Astrocyte of the hippocampus (primary cell): ENCODE data around the gene TBX10.
"Not testable (repeated sequence)": the region's sequence is repeated elsewhere in the genome, so short reads cannot be mapped to it uniquely, and the experiment has no call there.

Source experiments
- DNase-seq: peaks from one replicate; pipeline ENCODE4 v3.0.0; 2011; ENCODE audit warnings: low read depth, low spot score

The TBX10 gene

DNA sequence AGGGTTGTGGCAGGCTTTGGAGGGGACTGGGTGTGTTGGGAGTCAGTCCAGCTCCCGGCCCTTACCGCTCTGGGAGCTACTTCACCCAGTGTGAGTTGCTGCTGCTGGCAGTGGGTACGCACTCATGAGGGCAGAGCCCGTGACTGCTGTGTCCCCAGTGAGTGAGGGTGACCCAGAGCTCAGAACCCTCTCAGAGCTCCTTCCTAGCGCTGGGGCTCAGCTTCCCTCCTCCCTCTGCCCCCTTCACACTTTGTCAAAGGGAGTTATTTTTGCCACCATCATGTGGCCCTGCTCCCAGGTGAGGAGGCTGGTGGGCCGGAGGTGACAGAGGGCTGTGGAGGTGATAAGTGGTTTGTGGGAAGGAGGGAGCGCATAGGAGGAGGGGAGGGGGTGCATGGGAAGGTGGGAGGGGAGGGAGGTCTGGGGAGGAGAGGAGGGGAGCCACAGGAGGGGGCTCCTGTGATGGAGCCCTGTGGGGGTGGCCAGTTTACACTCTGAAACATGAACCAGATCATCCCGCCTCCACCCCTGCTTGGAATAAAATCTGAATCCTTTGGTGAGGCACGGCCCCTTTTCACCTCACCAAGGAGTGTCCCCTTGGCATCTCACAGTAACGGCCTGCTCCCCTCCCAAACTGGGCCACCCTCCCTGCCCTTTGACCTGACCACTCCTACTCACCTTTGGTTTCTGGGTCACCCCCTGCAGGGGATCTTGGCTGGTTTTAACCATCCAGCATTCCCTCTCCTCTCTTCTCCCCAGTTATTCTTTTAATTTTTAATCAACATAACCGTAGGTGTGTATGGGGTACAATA, 22.9 kb downstream of the TBX10 start:
- no peak for DNase-seq

DNA sequence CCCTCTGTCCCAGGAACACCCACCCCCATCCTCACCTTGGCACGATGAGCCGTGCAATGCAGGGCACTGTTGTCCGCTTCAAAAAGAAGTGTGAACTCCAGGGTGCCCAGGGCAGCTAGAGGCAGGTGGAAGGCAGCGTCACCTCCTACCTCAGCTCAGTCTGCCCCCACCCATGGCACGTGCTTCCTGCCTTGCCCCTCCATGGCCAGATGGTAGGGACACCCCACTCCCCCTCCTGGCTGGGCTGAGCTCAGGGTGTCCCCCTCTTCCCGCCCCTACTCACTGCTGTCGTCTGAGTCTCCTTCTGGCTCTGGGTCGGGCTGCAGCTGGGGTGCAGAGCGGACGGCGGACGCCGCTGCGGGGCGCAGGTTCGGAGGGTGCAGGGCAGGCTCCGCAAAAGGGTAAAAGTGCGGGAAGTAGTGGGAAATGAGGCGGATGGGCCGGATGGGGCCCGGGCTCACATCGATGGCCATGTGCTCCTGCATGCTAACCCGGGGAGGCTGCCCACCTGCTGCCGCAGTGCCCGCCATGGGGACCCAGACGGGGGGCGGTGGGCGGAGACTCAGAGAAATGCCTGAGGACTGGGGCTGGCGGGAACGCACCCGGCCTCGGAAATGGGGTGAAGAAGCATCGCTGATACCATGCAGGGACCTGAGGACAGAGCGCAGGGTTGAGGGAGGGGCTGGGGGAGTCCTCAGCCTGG, 23.7 kb downstream of the TBX10 start:
- no peak for DNase-seq

DNA sequence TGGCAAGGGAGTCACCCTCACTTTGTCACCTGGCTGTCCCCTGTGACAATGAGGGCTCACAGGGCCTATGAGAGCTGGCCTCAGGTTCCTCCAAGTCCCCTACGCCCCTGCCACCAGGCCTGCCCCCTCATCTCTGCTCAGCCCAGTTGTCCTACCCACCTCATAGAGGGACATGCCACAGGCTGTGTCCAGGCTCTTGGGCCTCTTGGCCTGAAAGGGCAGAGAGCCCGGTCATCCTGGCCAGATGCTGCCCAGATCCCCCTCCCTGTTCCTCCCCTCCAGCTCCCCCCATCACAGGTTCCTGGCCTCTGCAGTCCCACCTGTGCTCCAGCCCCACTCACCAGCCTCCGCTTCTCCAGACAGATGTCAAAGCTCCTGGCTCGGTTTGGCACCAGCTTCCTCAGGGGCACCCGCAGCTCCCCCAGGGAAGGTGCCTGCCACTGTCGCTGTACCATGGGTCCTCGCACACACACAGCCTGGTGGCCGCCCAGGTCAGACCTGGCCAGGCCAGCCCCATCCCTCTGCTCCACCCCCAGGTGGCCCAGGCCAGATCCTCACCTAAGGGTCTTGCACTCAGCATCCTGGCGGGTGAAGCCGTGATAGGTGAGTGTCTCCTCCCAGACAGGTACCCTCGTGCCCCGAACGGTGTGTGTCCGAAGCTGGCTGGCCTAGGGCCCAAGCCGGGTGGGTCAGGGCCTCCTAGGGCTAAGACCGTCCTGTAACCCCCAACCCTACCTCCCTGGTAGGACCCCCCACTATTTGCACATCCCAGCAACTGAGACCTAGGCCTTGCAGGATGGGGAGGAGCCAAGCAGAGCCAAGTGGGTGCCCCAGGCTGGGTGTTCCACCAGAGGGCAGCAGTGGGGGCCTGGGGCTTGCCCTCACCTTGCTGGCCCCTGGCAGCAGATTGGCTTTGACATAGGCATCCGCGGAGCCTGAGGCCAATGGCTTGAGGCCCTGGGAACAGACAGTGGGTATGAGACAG, 24.5 kb downstream of the TBX10 start:
- no peak for DNase-seq

DNA sequence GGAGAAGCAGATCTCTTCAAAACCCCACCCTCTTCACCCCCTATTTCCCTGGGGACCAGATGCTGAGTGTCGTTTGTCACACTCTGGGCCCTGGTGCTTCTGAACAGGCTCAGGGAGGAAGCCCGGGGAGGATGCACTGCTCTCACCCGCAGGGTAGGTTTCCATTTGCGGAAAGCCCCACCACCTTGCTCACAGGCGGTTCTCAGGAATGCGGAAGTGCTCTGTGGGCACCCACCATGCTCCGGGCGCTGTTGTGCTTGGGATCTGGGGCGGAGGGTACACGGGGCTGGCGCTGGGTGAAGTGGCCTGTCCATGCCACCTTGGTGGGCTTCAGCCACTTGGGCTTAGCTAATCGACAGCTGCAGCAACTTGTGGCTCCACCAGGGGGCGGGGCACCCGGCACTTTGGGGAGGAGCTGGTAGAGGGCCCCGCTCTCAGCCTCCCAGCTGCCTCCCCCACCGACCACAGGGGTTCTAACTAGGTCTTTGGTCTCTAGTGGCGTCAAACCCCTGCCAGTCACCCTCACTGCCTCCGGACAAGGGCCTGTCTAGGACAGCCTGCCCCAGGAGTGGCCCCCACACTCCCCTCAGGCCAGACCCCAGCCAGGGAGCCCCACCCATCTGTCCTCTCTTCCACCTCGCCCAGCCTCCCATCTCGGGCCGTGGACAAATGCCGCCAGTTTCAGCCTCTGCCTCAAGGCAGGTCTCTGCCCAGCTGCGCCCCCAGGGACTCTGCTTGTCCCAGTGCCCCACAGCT, 25.4 kb downstream of the TBX10 start:
- DNase-seq, result peak; percentile 64

DNA sequence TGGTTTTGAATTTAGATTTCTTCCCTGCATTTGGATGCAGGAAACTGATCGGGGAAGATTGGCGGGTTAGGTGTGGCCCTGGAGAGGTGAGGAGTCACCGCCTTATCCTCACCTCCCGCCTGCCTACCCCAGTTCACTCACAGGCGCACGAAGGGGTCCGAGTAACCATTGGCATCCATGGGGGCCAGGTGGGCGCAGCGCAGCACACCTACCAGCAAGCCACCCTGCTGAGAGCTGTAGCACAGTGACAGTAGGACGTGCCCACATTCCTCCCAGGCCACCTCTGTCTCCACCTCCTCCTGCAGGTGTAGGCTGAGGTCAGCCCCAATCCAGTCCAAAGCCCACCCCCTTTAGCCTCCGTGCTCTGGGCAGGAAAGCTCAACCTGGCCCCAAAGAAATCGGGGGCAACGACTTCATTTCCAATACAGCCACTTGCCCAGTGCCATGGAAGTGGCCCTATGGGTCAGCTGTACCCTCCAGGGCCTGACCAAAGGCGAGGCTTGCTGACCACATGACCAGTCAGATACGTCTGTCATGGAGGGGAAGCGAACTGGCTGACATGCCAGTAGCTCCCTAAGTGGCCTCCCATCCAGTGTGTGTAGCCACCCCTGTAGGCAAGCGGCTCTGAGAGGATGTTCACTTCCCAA, 26.1 kb downstream of the TBX10 start:
- DNase-seq, result no peak

DNA sequence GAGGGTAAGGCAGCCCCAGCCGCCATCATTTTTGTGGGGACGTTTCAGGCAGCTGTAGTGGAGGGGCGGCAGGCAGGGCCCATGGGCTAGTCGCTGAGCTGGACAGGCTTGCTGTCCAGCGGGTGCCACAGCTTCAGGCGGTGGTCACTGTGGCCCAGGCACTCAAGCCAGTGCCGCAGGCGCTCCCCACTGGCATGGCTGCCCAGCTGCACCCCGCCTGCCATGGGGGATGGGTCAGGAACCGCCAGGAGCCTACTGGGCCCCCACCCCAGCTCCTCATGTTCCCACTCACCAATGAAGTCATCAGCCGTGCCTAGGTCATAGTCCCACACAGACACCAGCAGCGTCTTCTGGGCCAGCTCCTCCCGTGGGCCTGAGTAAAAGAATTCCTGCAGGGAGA, 26.8 kb downstream of the TBX10 start:
- no peak for DNase-seq

DNA sequence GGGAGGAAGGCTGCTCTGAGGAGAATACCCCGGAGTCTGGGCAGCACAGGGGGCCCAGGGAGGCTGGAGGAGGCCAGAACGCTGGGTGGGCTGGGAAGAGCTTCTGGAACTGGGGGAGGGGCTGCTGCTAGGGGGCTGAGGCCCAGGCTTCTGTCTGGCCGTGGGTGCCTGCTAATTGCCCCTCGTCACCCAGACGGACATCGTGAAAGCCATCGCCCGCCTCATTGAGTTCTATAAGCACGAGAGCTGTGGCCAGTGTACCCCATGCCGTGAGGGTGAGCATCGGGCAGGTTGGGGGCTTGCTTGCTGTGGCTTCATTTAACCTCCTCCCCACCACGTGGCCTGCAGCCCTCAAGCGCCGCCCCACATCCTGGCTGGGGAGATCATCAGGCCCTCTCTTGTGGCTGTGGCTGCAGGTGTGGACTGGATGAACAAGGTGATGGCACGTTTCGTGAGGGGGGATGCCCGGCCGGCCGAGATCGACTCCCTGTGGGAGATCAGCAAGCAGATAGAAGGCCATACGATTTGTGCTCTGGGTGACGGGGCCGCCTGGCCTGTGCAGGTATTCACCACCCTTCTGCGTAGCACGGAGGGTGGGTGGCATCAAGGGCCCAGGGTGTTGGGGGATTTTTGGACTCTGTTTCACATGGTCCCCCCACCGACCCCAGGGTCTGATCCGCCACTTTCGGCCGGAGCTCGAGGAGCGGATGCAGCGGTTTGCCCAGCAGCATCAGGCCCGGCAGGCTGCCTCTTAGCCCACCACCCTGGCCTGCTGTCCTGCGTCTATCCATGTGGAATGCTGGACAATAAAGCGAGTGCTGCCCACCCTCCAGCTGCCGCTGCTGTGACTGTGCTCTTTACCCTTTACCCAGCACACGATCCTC, 27.6 kb downstream of the TBX10 start:
- no peak for DNase-seq

DNA sequence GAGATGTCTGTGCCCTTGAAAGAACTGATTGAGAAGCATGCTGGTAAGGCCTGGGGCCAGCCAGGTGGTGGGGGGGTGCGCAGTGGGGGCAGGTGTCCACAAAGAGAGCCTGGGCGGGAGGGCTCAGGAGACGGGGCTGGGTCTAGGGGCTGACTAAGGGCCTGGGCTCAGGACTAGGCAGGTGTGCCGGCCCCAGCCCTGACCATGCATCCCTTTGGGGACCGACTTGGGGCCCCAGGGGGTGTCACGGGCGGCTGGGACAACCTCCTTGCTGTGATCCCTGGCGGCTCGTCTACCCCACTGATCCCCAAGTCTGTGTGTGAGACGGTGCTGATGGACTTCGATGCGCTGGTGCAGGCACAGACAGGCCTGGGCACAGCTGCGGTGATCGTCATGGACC, 28.4 kb downstream of the TBX10 start:
- DNase-seq, result no peak

DNA sequence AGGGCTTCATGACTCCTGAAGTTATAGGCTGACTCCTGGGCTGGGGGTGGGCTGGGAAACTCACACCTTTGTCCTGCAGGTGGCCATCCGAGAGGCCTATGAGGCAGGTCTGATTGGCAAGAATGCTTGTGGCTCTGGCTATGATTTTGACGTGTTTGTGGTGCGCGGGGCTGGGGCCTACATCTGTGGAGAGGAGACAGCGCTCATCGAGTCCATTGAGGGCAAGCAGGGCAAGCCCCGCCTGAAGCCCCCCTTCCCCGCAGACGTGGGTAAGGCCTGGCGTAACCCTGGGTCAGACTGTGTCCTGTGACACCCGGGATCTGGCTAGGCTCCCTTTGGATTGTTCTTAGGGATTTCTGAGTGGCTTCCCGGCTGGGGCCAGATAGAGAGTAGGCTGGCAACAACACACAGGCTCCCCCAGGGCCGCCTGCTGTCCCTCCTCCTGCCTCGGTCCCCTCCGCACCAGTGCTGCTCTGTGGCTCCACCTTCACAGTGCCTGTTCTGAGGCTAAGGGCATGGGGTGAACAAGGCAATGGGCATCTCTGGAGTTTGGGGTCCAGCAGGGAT, 29.2 kb downstream of the TBX10 start:
- no peak for DNase-seq

DNA sequence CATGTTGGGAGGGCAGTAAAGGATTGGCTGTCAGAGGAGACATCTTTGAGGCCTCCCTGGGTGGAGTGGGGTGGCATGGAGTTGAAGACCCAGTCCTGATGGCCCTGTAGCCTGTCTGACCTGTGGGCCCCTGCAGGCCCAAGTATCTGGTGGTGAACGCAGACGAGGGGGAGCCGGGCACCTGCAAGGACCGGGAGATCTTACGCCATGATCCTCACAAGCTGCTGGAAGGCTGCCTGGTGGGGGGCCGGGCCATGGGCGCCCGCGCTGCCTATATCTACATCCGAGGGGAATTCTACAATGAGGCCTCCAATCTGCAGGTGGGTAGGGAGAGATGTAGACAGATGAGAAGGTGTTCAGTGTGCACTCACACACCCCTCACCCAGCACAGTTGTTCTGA, 30.2 kb downstream of the TBX10 start:
- no peak for DNase-seq

DNA sequence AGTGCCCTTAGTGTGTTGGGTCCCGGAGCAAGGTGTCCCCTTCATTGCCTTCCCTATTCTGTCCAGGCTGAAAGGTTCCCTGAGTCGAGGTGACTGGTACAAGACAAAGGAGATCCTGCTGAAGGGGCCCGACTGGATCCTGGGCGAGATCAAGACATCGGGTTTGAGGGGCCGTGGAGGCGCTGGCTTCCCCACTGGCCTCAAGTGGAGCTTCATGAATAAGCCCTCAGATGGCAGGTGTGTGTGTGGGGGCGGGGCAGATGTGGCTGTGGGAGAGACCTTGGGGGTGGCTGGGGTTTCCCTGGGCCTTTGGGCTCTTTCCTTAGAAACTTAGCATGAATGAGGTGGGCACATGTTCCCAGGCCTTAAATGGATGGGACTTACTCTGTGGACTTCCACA, 31.1 kb downstream of the TBX10 start:
- no peak for DNase-seq

DNA sequence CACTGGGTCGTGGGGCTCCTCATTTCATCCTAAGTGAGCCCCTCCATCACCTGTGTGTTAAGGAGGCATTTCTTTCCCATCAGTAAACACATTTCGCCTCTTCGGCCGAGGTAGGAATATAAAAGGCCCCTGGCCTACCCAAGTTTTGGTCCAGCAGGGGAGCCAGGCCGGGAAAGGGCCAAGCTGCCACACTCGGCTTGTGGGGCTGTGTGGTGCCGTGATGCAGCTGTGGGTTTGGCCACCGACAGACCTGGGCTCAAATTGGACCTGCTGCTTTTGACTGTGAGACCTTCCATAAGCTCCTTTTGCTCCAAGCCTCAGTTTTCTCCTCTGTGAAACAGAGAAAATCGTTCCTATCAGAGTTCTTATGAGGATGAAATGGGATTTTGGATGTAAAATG, 32.1 kb downstream of the TBX10 start:
- no peak for DNase-seq

DNA sequence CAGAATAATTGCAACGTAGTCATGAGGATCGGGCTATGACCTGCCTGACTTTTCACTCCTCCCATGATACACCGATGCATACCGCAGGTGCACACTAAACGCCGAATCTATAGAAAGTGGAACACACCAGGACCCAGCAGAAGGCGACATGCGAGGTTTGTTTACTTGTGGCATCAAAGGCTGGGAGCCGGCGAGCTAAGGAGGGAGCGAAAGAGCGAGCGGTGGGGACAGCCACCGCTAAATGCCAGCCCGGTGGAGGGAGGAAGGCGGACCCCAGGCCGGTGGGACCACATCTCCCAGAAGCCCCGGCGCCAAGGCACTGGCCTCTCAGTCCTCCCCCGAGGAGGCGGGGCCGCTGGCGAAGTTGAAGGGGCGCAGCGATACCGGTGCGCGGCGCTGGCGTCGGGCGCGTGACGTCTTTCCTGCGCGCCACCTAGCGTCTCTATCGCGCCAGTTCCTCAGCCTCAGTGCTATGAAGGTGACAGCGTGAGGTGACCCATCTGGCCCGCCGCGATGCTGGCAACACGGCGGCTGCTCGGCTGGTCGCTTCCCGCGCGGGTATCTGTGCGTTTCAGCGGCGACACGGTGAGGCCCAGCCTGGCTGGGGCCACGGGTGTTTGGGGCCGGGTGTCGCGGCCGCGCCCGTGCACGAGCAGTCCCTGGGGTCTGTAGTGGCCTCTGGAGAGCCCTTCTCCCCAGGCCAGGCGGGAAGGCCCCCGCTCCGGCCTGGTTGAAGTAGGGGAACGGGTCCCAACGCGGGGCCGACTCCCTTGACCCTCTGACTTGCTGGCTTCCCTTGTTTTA, 32.9 kb downstream of the TBX10 start, which contains the start of gene NDUFV1:
TSS of gene NDUFV1 (plus strand) at position 445 of the 804 bp plus-strand sequence. CDS start at position 514, 69 bp downstream.
- peak; percentile 98 for DNase-seq

DNA sequence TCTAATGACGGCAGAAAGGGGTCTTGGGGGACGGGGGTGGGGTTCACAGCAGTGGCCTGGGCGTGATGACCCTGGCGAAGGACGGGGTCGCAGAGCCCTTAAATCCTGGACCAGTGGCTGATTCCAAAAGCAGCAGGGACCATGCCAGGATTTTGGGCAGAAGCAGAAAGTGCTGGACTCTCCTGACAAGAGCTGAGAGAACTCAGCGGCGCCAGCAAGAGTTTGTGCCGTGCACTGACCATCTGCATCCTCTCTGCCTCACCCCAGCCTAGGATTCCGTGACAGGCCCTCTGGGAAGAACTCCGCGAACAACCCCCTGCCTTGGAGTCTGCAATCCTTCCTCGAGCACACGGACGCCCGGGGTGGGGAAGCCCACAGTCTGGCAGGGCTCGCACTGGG, 33.5 kb downstream of the TBX10 start:
- DNase-seq, result no peak

DNA sequence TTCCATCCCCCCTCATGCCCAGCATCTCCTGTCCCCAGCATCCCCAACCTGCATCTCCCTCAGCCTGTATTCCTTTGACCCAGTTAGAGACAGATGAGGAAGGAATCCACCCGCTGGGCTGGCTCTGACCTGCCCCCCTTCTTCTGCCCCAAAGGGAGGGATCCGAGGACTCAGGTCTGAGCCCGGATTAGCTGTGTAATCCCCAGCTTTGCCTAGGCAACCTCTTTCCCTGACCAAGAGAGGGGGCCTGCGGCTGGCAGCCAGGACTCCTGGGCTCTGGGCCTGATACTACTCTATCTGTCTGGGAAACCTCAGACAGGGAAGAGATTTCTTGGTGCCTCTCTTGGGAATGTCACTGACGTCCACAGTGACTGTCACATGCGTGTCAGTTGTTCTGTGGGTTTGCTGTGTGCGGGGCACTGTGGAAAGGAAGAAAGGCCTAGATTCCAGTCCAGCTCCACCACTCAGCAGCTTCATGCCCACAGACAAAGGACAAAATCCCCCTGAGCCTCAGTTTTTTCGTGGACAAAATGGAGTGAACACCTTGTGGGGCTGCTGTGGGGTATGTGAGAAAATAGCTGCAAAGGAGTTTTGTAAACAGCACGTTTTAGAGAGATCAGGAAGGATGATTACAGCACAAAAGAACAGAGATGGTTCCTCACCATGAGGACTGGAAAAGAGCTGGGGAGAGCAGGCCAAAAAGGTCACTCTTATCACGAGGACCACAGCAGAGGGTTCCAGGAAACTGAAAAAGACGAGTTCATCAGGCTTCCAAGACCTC, 34.1 kb downstream of the TBX10 start:
- no peak for DNase-seq

DNA sequence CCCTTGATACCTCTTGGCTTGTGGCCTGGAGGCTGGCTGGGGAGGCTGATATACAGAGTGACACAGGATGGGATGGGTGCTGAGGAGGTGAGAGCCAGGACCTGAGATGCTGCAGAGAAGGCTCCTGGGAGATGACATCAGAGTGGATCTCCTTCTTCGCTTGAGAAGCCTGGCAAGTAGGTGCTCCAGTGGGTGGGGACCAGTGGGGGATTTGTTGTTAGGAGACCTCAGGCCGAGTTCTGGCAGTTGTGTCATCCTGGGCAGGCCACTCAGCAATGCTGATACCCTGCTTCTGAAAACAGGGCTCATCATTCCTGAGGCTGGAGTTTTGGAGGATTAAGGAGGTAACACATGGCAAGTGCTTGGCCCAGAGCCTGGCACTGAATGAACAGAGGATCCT, 34.7 kb downstream of the TBX10 start:
- no peak for DNase-seq

DNA sequence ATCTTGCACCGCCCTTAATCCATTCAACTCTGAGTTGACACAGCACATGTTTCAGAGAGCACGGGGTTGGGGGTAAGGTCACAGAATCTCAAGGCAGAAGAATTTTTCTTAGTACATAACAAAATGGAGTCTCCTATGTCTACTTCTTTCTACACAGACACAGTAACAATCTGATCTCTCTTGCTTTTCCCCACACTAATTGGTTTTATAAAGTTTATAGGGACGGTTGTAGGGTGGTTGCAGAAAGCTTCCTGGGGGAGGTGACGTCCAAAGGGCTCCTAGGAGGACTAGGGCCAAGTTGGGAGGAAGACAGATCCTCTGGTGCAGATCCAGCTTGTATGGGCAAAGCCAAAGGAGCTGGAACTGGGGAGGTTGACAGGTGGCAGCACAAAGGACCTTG, 35.4 kb downstream of the TBX10 start:
- not testable (repeated sequence) for DNase-seq

DNA sequence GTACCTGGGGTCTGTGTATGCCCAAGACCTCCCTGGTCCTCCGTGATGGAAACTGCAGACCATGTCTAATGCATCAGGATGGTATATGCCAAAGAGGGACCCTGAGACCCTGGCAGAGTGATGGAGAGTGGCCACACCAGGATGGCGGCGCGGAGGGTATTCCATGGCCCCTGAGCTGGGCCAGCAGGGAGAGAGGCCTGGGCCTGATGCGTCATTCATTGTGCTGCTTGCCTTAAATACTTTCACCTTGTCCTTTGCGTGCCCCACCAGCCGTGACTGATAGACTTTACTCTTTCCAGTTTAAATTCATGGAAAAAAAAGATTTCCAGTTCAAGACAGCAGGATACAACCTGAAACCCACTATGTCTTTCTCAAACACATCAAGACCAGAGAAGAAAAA, 38.5 kb downstream of the TBX10 start:
- no peak for DNase-seq
